MM.1S (cell line): ENCODE measurements around the gene KIF25.

Experiments used
- CTCF ChIP-seq: fragments of 300-600 bp; sonication (generic); IDR thresholded peaks from 2 replicates; pipeline ENCODE4 v1.5.1; 2016; ENCODE audit warnings: antibody characterized with exemption, low read length, mixed read lengths
- EZH2 ChIP-seq: fragments of 300-600 bp; sonication (generic); optimal IDR thresholded peaks from 2 replicates; pipeline ENCODE3; 2017; ENCODE audit warnings: low read depth, mild to moderate bottlenecking, antibody characterized with exemption, low read length, mixed read lengths
- EZH2phosphoT487 ChIP-seq: fragments of 300-600 bp; sonication (generic); IDR thresholded peaks from 2 replicates; pipeline ENCODE4 v1.6.1; 2018; ENCODE audit warnings: antibody characterized with exemption, low read length

GRCh38 chr6:168015009-168015408 lies 17.5 kb downstream of the KIF25 start:
- TF ChIP-seq CTCF (no peak), EZH2 (no peak), EZH2phosphoT487 (no peak)
